Measurements from ENCODE around the gene CFD.

Gene CFD

DNA sequence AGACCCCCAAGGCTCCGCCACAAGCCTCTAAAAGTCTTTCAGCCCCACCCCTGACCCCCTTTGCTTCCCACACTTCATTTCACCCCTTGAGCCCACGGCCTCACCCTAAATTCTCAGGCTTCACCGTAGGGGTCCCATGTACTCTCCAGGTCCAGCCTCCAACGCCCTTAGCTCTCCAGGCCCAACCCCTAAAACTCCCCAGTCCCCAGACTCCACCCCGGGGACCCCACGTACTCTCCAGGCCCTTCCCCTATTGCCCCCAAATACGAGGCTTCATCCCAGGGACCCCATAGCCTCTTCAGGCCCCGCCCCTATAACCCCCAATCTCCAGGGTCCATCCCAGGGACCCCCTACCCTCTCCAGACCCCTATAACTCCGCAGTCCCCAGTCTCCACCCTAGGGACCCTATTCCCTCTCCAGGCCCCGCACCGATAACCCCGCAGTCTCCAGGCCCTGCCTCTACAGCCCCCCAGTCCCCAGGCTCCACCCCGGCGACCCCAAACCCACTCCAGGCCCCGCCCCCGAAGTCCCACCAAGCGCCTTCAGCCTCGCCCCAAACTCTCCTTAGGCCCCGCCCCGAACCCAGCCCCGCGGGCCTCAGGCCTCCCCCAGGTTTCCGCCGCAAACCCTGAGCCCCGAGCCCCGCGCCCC is 32.9 kb downstream of the CFD start:
- TF ChIP-seq, protein P1, sequence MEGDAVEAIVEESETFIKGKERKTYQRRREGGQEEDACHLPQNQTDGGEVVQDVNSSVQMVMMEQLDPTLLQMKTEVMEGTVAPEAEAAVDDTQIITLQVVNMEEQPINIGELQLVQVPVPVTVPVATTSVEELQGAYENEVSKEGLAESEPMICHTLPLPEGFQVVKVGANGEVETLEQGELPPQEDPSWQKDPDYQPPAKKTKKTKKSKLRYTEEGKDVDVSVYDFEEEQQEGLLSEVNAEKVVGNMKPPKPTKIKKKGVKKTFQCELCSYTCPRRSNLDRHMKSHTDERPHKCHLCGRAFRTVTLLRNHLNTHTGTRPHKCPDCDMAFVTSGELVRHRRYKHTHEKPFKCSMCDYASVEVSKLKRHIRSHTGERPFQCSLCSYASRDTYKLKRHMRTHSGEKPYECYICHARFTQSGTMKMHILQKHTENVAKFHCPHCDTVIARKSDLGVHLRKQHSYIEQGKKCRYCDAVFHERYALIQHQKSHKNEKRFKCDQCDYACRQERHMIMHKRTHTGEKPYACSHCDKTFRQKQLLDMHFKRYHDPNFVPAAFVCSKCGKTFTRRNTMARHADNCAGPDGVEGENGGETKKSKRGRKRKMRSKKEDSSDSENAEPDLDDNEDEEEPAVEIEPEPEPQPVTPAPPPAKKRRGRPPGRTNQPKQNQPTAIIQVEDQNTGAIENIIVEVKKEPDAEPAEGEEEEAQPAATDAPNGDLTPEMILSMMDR (IDR thresholded peaks at IDR 0.05), result no peak

DNA sequence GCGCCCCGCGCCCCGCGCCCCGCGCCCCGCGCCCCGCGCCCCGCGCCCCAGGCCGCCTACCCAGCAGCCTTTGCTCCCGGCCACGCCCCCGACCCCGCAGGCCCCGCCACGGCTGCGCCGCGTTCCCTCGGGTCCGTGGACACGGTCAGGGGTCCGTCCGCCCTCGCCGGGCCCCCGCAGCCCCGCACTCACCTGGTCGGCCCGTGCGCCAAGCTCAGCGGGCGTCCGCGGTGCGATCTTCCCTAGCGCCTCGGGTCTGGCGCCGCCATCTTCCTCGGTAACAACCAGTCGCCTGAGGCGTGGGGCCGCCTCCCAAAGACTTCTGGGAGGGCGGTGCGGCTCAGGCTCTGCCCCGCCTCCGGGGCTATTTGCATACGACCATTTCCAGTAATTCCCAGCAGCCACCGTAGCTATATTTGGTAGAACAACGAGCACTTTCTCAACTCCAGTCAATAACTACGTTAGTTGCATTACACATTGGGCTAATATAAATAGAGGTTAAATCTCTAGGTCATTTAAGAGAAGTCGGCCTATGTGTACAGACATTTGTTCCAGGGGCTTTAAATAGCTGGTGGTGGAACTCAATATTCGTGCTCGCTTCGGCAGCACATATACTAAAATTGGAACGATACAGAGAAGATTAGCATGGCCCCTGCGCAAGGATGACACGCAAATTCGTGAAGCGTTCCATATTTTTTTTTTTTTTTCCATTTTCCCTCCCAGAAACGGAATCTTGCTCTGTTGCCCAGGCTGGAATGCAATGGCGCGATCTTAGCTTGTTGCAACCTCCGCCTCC is 33.6 kb downstream of the CFD start, which contains the start of the genes MED16 and RNU6-9:
Gene MED16 (minus strand): TSS at position 294 of the 796 bp plus-strand sequence. CDS start 2,056 bp downstream, outside the sequence.
Gene RNU6-9 (plus strand): TSS at position 591 of the 796 bp plus-strand sequence.
- TF ChIP-seq, protein P1 (IDR thresholded peaks at IDR 0.05), result no peak

DNA sequence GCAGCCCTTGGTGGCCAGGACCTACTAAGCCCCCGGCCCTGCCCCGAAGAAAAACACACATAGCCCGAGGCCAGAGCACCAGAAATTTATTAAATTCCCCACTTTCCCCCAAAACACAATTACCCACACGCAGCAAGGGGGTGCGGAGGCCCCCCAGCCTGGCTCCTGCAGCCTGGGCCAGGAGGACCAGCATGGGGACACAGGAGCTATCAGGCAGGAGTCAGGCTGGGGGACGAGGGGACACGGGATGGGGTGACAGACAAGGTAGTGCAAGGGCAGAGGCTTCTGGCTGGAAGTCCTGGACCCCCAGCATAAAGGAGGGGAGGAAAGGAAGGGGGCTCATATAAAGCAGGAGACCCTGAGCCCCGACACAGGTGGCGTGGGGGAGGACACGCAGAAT is 37.0 kb downstream of the CFD start:
- TF ChIP-seq, protein P1 (IDR thresholded peaks at IDR 0.05), result no peak

DNA sequence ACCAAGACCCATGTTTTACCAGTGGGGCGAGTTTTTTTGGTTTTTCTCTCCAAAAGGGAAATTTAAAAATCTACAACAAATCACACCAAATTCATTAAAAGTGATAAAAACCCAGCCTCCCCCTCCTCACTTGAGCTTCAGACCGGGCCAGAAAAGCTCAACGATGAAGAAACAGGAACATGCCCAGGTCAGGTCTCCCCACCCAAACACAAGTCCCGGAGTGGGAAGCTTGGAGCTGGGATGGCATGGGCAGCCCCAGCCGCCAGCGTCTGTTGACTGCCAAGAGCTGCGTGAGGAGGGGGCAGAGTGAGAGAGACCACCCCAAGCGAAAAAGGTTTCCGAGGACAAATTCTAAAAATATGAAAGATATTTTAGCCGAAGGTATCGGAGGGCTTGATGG is 37.5 kb downstream of the CFD start:
- TF ChIP-seq, protein P1 (IDR thresholded peaks at IDR 0.05), result no peak

DNA sequence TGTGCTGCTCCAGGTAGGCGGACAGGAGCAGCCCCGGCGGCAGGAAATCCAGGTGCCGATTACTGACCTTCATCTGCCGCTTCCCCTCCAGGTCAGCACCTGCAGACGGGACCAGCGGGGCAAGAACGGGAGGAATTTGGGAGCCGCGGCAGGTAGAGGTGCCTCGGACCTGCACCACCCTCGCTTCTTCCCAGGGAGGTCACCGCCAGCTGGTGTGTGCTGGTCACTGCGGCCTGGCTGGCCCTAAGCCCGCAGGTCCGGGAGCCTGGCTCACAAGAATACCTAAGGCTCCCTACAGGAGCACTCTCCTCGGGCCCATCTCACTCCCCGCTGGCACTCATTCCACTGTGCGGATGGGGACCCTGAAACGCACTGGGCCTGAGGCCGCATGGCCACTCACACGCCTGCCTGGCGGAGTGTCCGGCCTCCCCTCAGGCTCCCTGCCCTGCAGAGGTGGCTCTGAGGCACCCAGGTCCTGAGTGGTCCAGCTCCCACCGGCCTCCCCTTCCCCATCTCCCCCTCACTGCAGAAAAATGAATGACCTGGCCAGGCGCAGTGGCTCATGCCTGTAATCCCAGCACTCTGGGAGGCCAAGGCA is 38.1 kb downstream of the CFD start:
- TF ChIP-seq, protein P1 (IDR thresholded peaks at IDR 0.05), result no peak

DNA sequence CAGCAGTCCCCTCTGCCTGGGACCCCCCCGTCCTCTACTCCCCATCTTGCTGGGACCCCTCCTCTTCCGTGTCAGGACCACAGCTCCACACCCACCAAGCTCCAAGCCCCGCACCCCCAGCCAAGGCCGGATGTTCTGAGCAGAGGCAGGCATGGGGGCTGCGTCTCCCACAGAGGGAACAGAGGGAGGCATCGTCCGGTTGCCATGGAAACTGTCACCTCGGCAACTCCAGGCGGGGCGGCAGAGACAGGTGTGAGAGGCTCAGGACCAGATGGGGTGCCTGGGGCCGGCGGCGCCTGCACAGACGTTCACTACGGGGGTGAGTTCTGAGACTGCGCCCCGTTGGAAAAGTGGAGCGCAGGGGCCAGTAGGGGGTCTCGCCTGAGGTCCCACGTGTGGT is 39.2 kb downstream of the CFD start:
- TF ChIP-seq, protein P1 (IDR thresholded peaks at IDR 0.05), result no peak

DNA sequence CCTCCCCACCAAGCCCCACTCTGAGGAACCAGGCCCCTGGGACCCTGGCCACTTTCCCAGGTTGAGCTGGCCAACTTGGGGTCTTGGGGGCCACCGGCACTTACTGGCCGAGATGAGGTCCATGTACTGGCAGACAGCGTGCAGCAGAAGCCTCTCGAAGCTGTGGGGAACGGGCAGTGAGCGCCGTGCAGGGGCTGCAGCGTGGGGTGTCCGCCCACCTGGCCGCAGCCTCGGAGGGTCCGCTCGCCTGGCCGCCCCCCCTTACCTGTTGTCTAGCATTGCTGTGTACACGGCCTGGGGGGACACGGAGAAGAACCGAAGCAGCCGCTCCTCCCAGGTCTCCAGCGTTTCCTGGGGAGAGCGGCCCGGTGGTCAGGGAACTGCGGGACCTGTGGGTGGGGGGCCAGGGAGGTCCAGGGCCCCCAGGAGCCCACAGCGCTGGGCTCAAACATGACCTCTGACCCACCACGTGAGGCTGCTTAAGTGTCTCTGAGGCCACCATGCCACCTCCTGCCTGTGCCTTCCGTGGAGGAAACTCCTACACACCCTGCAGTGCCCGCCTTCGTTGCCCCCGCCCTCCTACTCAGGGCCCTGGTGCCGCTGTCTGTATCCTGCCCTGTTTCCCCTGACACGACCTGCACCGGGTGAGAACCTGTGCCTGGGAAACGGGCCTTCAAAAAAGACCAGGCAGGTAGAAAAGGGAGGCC is 40.0 kb downstream of the CFD start:
- TF ChIP-seq, protein P1 (IDR thresholded peaks at IDR 0.05), result no peak
